Ascending aorta (tissue), 2 donors: ENCODE results near the gene MPZL1. TPM values are rescaled to one million over a fixed set of nuclear protein-coding genes. Genes with fewer than 3 reads are reported as not detected.

ENCODE experiments used
- DNase-seq, 2 donors: peaks; one replicate each; pipeline ENCODE4 v3.0.0-alpha.2; 2019; ENCODE audit warnings: low spot score in 2 of 2
- H3K27ac ChIP-seq, 2 donors: fragments of 200-600 bp; sonication (generic); one replicate each; pipeline ENCODE4 v1.5.1; 2016 to 2017; ENCODE audit warnings: mild to moderate bottlenecking in 1 of 2
- H3K27me3 ChIP-seq: fragments of 200-600 bp; sonication (generic); one replicate; pipeline ENCODE4 v1.5.1; 2017
- H3K36me3 ChIP-seq, 2 donors: fragments of 200-600 bp; sonication (generic); one replicate each; pipeline ENCODE4 v1.5.1; 2016
- H3K4me1 ChIP-seq, 2 donors: fragments of 200-600 bp; sonication (generic); one replicate each; pipeline ENCODE4 v1.5.1; 2016 to 2017; ENCODE audit warnings: mild to moderate bottlenecking in 1 of 2
- H3K4me3 ChIP-seq, 2 donors: fragments of 200-600 bp; sonication (generic); one replicate each; pipeline ENCODE4 v1.5.1; 2016 to 2017; ENCODE audit warnings: mild to moderate bottlenecking in 1 of 2
- H3K9me3 ChIP-seq, 2 donors: fragments of 200-600 bp; sonication (generic); one replicate each; pipeline ENCODE4 v1.5.1; 2016
- CTCF ChIP-seq, 3 experiments: fragments of 200-600 bp in 2 of 3; fragments of 450-650 bp in 1 of 3; sonication (generic) in 2 of 3; IDR thresholded peaks; one replicate each; pipeline ENCODE4 v1.5.1; 2016 to 2019; ENCODE audit warnings: antibody characterized with exemption in 3 of 3, mild to moderate bottlenecking in 1 of 3, moderate library complexity in 1 of 3
- intact Hi-C: fragments of 100-400 bp; cut with DNase I; formaldehyde crosslinking; loops from one replicate; pipeline ENCODE4 v1.15.1; 2023
- total RNA-seq: library from RNA; depleted of rRNA; stranded (reverse); fragments of >200 nt; gene quantifications from one replicate; pipeline ENCODE4 v1.1.0, GENCODE V29; 2016

MPZL1 gene
- total RNA-seq, 1 donor from 2014 or later, result 58.9 TPM

- DNase-seq, result no peak
- peaks cover 0 to 3% of the 10 kb centered on the region in 2 donors for H3K4me1 ChIP-seq
- no peak overlapping the region for H3K4me3 ChIP-seq
- TF ChIP-seq CTCF (IDR thresholded peaks at IDR 0.05), result no peak
- intact Hi-C loops, result no loop called here
- H3K27me3 ChIP-seq, result no peaks in the 10 kb centered on the region
- no peaks in the 10 kb centered on the region for H3K36me3 ChIP-seq
- H3K9me3 ChIP-seq, result no peaks in the 10 kb centered on the region
- H3K27ac ChIP-seq, result no peak overlapping the region
These were observed 18.2 kb upstream of the MPZL1 start for GRCh38 chr1:167703557-167703956.

- no peaks in the 10 kb centered on the region for H3K9me3 ChIP-seq
- H3K4me3 ChIP-seq, result no peak overlapping the region
- no peaks in the 10 kb centered on the region for H3K4me1 ChIP-seq
- intact Hi-C loops, result no loop called here
- no peaks in the 10 kb centered on the region for H3K27me3 ChIP-seq
- H3K36me3 ChIP-seq, result no peaks in the 10 kb centered on the region
- DNase-seq, result no peak
- H3K27ac ChIP-seq, result no peak overlapping the region
- no peak for TF ChIP-seq CTCF (IDR thresholded peaks at IDR 0.05)
These were observed 17.1 kb upstream of the MPZL1 start for GRCh38 chr1:167704715-167705114.

GRCh38 chr1:167705250-167705649 is 16.5 kb upstream of the MPZL1 start:
- Histone ChIP-seq H3K27me3 (no peaks in the 10 kb centered on the region), H3K9me3 (no peaks in the 10 kb centered on the region), H3K4me3 (no peak overlapping the region), H3K36me3 (no peaks in the 10 kb centered on the region), H3K27ac (no peak overlapping the region), H3K4me1 (no peaks in the 10 kb centered on the region)
- no peak for DNase-seq
- intact Hi-C loops, result no loop called here
- no peak for TF ChIP-seq CTCF (IDR thresholded peaks at IDR 0.05)

- peaks cover 0 to 4% of the 10 kb centered on the region in 2 donors for H3K4me1 ChIP-seq
- H3K9me3 ChIP-seq, result no peaks in the 10 kb centered on the region
- no peak overlapping the region for H3K4me3 ChIP-seq
- DNase-seq, result no peak
- TF ChIP-seq CTCF (IDR thresholded peaks at IDR 0.05), result no peak
- no peaks in the 10 kb centered on the region for H3K27me3 ChIP-seq
- H3K27ac ChIP-seq, result no peak overlapping the region
- no peaks in the 10 kb centered on the region for H3K36me3 ChIP-seq
- intact Hi-C loops, result no loop called here
These were observed 15.4 kb upstream of the MPZL1 start for GRCh38 chr1:167706363-167706762.

- no peak for DNase-seq
- intact Hi-C loops, result no loop called here
- TF ChIP-seq CTCF (IDR thresholded peaks at IDR 0.05), result no peak
- H3K4me1 ChIP-seq, result peaks cover 0 to 5% of the 10 kb centered on the region in 2 donors
- H3K9me3 ChIP-seq, result no peaks in the 10 kb centered on the region
- no peak overlapping the region for H3K4me3 ChIP-seq
- no peak overlapping the region for H3K27ac ChIP-seq
- no peaks in the 10 kb centered on the region for H3K27me3 ChIP-seq
- H3K36me3 ChIP-seq, result no peaks in the 10 kb centered on the region
These were observed 14.6 kb upstream of the MPZL1 start for GRCh38 chr1:167706931-167707877.
